Measurements from ENCODE around the gene PRKCI.

- TF ChIP-seq SP1 (IDR thresholded peaks at IDR 0.05) (no peak), BHLHE40 (IDR thresholded peaks at IDR 0.05; ENCODE audit: borderline replicate concordance) (no peak), NFRKB (IDR thresholded peaks at IDR 0.05) (no peak), TARDBP (IDR thresholded peaks at IDR 0.05) (no peak), ARNT (IDR thresholded peaks at IDR 0.05) (no peak), L3MBTL2 (conservative IDR thresholded peaks at IDR 0.05) (no peak), FOXM1 (IDR thresholded peaks at IDR 0.05; ENCODE audit: borderline replicate concordance) (no peak)
Observed at GRCh38 chr3:170267793-170268192, 45.6 kb downstream of the PRKCI start.
